Measurements from ENCODE around the gene DNAH7.

The DNAH7 gene

DNA sequence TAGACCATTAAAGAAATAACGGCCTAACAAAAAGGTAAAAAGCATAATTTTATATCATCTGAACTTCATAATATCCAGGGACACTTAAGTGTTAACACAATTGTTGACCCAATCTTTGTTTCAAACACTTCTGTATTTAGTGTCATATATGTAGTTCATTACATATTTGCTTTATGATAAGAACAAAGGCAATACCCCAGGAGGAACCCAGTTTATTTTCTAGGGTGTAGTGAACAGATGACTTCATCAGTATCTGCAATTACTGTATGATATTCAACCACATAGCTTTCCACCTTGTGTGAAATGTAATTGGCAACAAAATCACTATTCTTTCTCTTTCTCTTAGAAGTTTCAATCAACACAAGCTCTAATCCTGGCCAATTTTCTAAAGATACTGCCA, 233.8 kb downstream of the DNAH7 start:
- Histone ChIP-seq H3K4me1 (ENCODE audit: control insufficient read depth, insufficient read depth, low read length) (no peaks in the 10 kb centered on the region), H3K9ac (ENCODE audit: low read length in 2 of 2) (no peak overlapping the region), H3K27me3 (ENCODE audit: control insufficient read depth in 1 of 2, insufficient read depth in 2 of 2, low read length in 2 of 2) (no peaks in the 10 kb centered on the region), H3K4me3 (ENCODE audit: low read length in 2 of 2) (no peak overlapping the region), H3K36me3 (ENCODE audit: control insufficient read depth in 2 of 2, insufficient read depth in 2 of 2, low read length in 2 of 2) (no peaks in the 10 kb centered on the region), H3K27ac (ENCODE audit: low read length) (no peak overlapping the region), H3K9me3 (ENCODE audit: control insufficient read depth in 2 of 2, low read length in 2 of 2) (no peaks in the 10 kb centered on the region)

- Histone ChIP-seq H3K9me3 (ENCODE audit: control insufficient read depth in 2 of 2, low read length in 2 of 2) (no peaks in the 10 kb centered on the region), H3K9ac (ENCODE audit: low read length in 2 of 2) (no peak overlapping the region), H3K4me3 (ENCODE audit: low read length in 2 of 2) (no peak overlapping the region), H3K27me3 (ENCODE audit: control insufficient read depth in 1 of 2, insufficient read depth in 2 of 2, low read length in 2 of 2) (no peaks in the 10 kb centered on the region), H3K4me1 (ENCODE audit: control insufficient read depth, insufficient read depth, low read length) (no peaks in the 10 kb centered on the region), H3K36me3 (ENCODE audit: control insufficient read depth in 2 of 2, insufficient read depth in 2 of 2, low read length in 2 of 2) (no peaks in the 10 kb centered on the region), H3K27ac (ENCODE audit: low read length) (no peak overlapping the region)
Observed at GRCh38 chr2:195830968-195831950, 237.4 kb downstream of the DNAH7 start.

- Histone ChIP-seq H3K27ac (ENCODE audit: low read length) (no peak overlapping the region), H3K9ac (ENCODE audit: low read length in 2 of 2) (no peak overlapping the region), H3K9me3 (ENCODE audit: control insufficient read depth in 2 of 2, low read length in 2 of 2) (no peaks in the 10 kb centered on the region), H3K4me3 (ENCODE audit: low read length in 2 of 2) (no peak overlapping the region), H3K27me3 (ENCODE audit: control insufficient read depth in 1 of 2, insufficient read depth in 2 of 2, low read length in 2 of 2) (no peaks in the 10 kb centered on the region), H3K4me1 (ENCODE audit: control insufficient read depth, insufficient read depth, low read length) (no peaks in the 10 kb centered on the region), H3K36me3 (ENCODE audit: control insufficient read depth in 2 of 2, insufficient read depth in 2 of 2, low read length in 2 of 2) (no peaks in the 10 kb centered on the region)
Observed at GRCh38 chr2:195824478-195824877, 244.2 kb downstream of the DNAH7 start.

GRCh38 chr2:195823206-195823605, 245.4 kb downstream of the DNAH7 start:
- no peak overlapping the region for H3K27ac ChIP-seq (ENCODE audit: low read length)
- H3K4me1 ChIP-seq (ENCODE audit: control insufficient read depth, insufficient read depth, low read length): no peaks in the 10 kb centered on the region
- H3K9ac ChIP-seq (ENCODE audit: low read length in 2 of 2): no peak overlapping the region
- no peaks in the 10 kb centered on the region for H3K9me3 ChIP-seq (ENCODE audit: control insufficient read depth in 2 of 2, low read length in 2 of 2)
- H3K27me3 ChIP-seq (ENCODE audit: control insufficient read depth in 1 of 2, insufficient read depth in 2 of 2, low read length in 2 of 2): no peaks in the 10 kb centered on the region
- no peaks in the 10 kb centered on the region for H3K36me3 ChIP-seq (ENCODE audit: control insufficient read depth in 2 of 2, insufficient read depth in 2 of 2, low read length in 2 of 2)
- no peak overlapping the region for H3K4me3 ChIP-seq (ENCODE audit: low read length in 2 of 2)

DNA sequence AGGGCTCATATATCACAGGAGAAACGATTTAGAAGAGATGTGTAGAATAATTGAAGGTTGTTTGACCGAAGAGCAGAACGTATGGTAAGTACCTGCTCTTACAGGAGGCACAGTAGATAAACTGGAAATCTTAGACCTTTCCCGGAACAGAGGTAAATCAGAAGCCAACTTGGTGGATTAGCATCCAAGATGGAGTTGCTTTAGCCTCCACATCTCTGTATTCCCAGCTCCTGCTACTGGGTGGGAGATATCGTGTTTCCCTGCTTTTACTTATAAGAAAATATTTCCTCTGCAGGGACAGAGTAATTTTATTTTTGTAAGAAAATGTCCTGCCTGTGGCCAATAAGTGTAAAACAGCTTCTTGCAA, 247.1 kb downstream of the DNAH7 start:
- H3K4me1 ChIP-seq (ENCODE audit: control insufficient read depth, insufficient read depth, low read length): no peaks in the 10 kb centered on the region
- no peak overlapping the region for H3K9ac ChIP-seq (ENCODE audit: low read length in 2 of 2)
- no peaks in the 10 kb centered on the region for H3K27me3 ChIP-seq (ENCODE audit: control insufficient read depth in 1 of 2, insufficient read depth in 2 of 2, low read length in 2 of 2)
- H3K9me3 ChIP-seq (ENCODE audit: control insufficient read depth in 2 of 2, low read length in 2 of 2): no peaks in the 10 kb centered on the region
- H3K4me3 ChIP-seq (ENCODE audit: low read length in 2 of 2): no peak overlapping the region
- H3K36me3 ChIP-seq (ENCODE audit: control insufficient read depth in 2 of 2, insufficient read depth in 2 of 2, low read length in 2 of 2): no peaks in the 10 kb centered on the region
- no peak overlapping the region for H3K27ac ChIP-seq (ENCODE audit: low read length)

DNA sequence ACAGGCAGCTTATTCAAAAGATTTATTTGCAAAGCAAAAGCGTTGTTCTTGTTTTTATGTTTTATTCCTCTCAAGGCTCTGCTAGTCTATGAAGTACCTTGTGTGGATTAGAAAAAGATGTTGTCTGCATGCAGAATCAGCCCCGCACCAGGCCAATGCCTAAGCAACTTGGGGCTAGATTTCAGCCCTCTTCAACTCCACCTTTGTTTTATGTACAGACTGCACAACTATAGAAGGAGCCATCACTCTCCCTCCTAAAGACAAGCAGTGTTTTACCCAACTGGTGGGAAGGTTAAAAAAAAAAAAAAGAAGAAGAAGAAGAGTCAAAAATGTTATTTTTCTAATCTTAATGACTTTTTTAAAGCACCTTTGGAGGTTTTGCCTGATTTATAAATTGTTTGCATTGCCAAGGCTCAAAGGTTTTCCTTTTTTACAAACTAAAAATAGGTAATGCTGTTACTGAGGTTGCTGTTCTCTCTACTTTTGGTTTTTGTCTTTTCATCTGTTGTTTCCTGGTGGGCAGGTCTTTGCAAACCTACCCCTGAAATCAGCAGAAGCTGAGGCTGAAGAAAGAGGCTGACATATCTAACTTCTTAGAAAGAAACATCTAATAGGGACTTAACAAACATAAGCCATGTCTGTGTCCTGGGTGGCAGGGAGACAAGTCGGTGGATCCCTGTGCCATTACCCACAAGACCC, 247.6 kb downstream of the DNAH7 start:
- no peaks in the 10 kb centered on the region for H3K27me3 ChIP-seq (ENCODE audit: control insufficient read depth in 1 of 2, insufficient read depth in 2 of 2, low read length in 2 of 2)
- no peaks in the 10 kb centered on the region for H3K4me1 ChIP-seq (ENCODE audit: control insufficient read depth, insufficient read depth, low read length)
- no peak overlapping the region for H3K27ac ChIP-seq (ENCODE audit: low read length)
- no peak overlapping the region for H3K4me3 ChIP-seq (ENCODE audit: low read length in 2 of 2)
- no peaks in the 10 kb centered on the region for H3K36me3 ChIP-seq (ENCODE audit: control insufficient read depth in 2 of 2, insufficient read depth in 2 of 2, low read length in 2 of 2)
- no peaks in the 10 kb centered on the region for H3K9me3 ChIP-seq (ENCODE audit: control insufficient read depth in 2 of 2, low read length in 2 of 2)
- H3K9ac ChIP-seq (ENCODE audit: low read length in 2 of 2): no peak overlapping the region

DNA sequence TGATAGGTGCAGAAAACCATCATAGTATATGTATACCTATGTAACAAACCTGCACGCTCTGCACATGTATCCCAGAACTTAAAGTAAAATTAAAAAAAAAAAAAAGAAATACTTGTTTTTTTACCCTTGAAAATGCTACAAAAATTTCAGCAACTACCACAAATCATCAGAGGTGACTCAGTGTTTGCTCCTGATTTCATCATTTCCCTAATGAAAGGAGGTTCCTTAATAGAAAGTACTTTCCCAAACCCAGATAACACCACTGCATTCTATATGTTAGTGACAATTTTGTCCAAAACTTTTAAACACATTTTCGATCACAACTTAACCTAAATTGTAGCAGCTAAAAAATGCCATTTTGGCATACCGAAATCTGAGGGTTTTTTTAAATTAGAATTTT, 248.3 kb downstream of the DNAH7 start:
- H3K36me3 ChIP-seq (ENCODE audit: control insufficient read depth in 2 of 2, insufficient read depth in 2 of 2, low read length in 2 of 2): no peaks in the 10 kb centered on the region
- no peak overlapping the region for H3K4me3 ChIP-seq (ENCODE audit: low read length in 2 of 2)
- no peaks in the 10 kb centered on the region for H3K4me1 ChIP-seq (ENCODE audit: control insufficient read depth, insufficient read depth, low read length)
- no peaks in the 10 kb centered on the region for H3K9me3 ChIP-seq (ENCODE audit: control insufficient read depth in 2 of 2, low read length in 2 of 2)
- no peaks in the 10 kb centered on the region for H3K27me3 ChIP-seq (ENCODE audit: control insufficient read depth in 1 of 2, insufficient read depth in 2 of 2, low read length in 2 of 2)
- H3K27ac ChIP-seq (ENCODE audit: low read length): no peak overlapping the region
- no peak overlapping the region for H3K9ac ChIP-seq (ENCODE audit: low read length in 2 of 2)

- Histone ChIP-seq H3K36me3 (ENCODE audit: control insufficient read depth in 2 of 2, insufficient read depth in 2 of 2, low read length in 2 of 2) (no peaks in the 10 kb centered on the region), H3K9ac (ENCODE audit: low read length in 2 of 2) (no peak overlapping the region), H3K4me3 (ENCODE audit: low read length in 2 of 2) (no peak overlapping the region), H3K4me1 (ENCODE audit: control insufficient read depth, insufficient read depth, low read length) (no peaks in the 10 kb centered on the region), H3K9me3 (ENCODE audit: control insufficient read depth in 2 of 2, low read length in 2 of 2) (no peaks in the 10 kb centered on the region), H3K27ac (ENCODE audit: low read length) (no peak overlapping the region), H3K27me3 (ENCODE audit: control insufficient read depth in 1 of 2, insufficient read depth in 2 of 2, low read length in 2 of 2) (no peaks in the 10 kb centered on the region)
Observed at GRCh38 chr2:195819276-195819675, 249.4 kb downstream of the DNAH7 start.

DNA sequence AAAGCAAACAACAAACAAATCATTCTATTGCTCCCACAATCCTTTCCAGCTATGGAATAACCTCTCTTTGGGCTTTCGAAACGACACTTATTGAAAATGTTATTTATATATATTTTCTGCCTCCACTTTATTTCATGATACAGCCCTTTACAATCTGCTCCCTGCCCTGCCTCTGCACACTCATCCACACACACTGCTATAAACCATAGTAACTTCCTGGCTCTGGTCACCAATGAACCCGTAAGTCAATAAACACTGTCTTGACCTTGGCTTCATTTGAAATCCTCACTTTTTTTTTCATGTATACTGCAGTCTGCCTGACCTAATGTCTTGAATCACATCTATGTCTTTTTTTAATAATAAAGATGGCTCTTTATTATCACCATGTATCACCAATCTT, 250.1 kb downstream of the DNAH7 start:
- Histone ChIP-seq H3K4me3 (ENCODE audit: low read length in 2 of 2) (no peak overlapping the region), H3K9me3 (ENCODE audit: control insufficient read depth in 2 of 2, low read length in 2 of 2) (no peaks in the 10 kb centered on the region), H3K27me3 (ENCODE audit: control insufficient read depth in 1 of 2, insufficient read depth in 2 of 2, low read length in 2 of 2) (no peaks in the 10 kb centered on the region), H3K4me1 (ENCODE audit: control insufficient read depth, insufficient read depth, low read length) (no peaks in the 10 kb centered on the region), H3K27ac (ENCODE audit: low read length) (no peak overlapping the region), H3K36me3 (ENCODE audit: control insufficient read depth in 2 of 2, insufficient read depth in 2 of 2, low read length in 2 of 2) (no peaks in the 10 kb centered on the region), H3K9ac (ENCODE audit: low read length in 2 of 2) (no peak overlapping the region)

GRCh38 chr2:195818106-195818505, 250.5 kb downstream of the DNAH7 start:
- Histone ChIP-seq H3K27ac (ENCODE audit: low read length) (no peak overlapping the region), H3K9me3 (ENCODE audit: control insufficient read depth in 2 of 2, low read length in 2 of 2) (no peaks in the 10 kb centered on the region), H3K9ac (ENCODE audit: low read length in 2 of 2) (no peak overlapping the region), H3K4me1 (ENCODE audit: control insufficient read depth, insufficient read depth, low read length) (no peaks in the 10 kb centered on the region), H3K4me3 (ENCODE audit: low read length in 2 of 2) (no peak overlapping the region), H3K27me3 (ENCODE audit: control insufficient read depth in 1 of 2, insufficient read depth in 2 of 2, low read length in 2 of 2) (no peaks in the 10 kb centered on the region), H3K36me3 (ENCODE audit: control insufficient read depth in 2 of 2, insufficient read depth in 2 of 2, low read length in 2 of 2) (no peaks in the 10 kb centered on the region)

DNA sequence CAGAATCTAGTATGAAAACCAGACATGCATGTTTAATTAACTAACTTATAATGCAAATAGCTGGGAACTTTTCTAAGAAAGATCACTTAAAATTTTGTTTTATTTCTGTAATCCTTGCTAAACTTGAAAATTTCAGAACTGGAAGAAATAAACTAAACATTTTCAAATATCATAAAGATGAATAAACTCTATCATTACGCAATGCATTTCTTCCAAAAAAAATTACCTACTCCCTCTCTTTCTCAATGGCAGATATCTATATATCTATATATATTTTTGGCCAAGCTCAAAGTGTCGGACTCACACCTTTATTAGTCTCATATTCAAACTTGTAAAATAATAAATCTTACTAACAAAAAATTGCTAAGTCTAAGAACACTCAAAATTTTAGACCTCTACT, 253.6 kb downstream of the DNAH7 start:
- Histone ChIP-seq H3K9me3 (ENCODE audit: control insufficient read depth in 2 of 2, low read length in 2 of 2) (no peaks in the 10 kb centered on the region), H3K9ac (ENCODE audit: low read length in 2 of 2) (no peak overlapping the region), H3K27me3 (ENCODE audit: control insufficient read depth in 1 of 2, insufficient read depth in 2 of 2, low read length in 2 of 2) (no peaks in the 10 kb centered on the region), H3K36me3 (ENCODE audit: control insufficient read depth in 2 of 2, insufficient read depth in 2 of 2, low read length in 2 of 2) (no peaks in the 10 kb centered on the region), H3K4me1 (ENCODE audit: control insufficient read depth, insufficient read depth, low read length) (no peaks in the 10 kb centered on the region), H3K27ac (ENCODE audit: low read length) (no peak overlapping the region), H3K4me3 (ENCODE audit: low read length in 2 of 2) (no peak overlapping the region)
